ENCODE measurements around the gene AGRN.
"Not testable (repeated sequence)": the region's sequence is repeated elsewhere in the genome, so short reads cannot be mapped to it uniquely, and the experiment has no call there.

Gene AGRN

GRCh38 chr1:1093610-1093943 lies 73.7 kb downstream of the AGRN start:
- Histone ChIP-seq H3K9me3 (ENCODE audit: low read length) (no peaks in the 10 kb centered on the region), H3K4me3 (ENCODE audit: low read depth in 1 of 2, low read length in 2 of 2) (no peak overlapping the region), H3K36me3 (ENCODE audit: insufficient read depth, low read length) (no peaks in the 10 kb centered on the region), H3K27ac (ENCODE audit: low read depth, low read length) (no peak overlapping the region), H3K27me3 (ENCODE audit: control insufficient read depth in 1 of 2, insufficient read depth in 2 of 2, low read length in 2 of 2) (no peaks in the 10 kb centered on the region), H3K9ac (ENCODE audit: low read length) (no peak overlapping the region), H3K4me1 (ENCODE audit: insufficient read depth, low read length) (no peaks in the 10 kb centered on the region)

- H3K27me3 ChIP-seq (ENCODE audit: control insufficient read depth in 1 of 2, insufficient read depth in 2 of 2, low read length in 2 of 2), result no peaks in the 10 kb centered on the region
- no peaks in the 10 kb centered on the region for H3K9me3 ChIP-seq (ENCODE audit: low read length)
- no peaks in the 10 kb centered on the region for H3K4me1 ChIP-seq (ENCODE audit: insufficient read depth, low read length)
- no peak overlapping the region for H3K9ac ChIP-seq (ENCODE audit: low read length)
- no peak overlapping the region for H3K27ac ChIP-seq (ENCODE audit: low read depth, low read length)
- no peaks in the 10 kb centered on the region for H3K36me3 ChIP-seq (ENCODE audit: insufficient read depth, low read length)
- no peak overlapping the region for H3K4me3 ChIP-seq (ENCODE audit: low read depth in 1 of 2, low read length in 2 of 2)
These were observed 75.1 kb downstream of the AGRN start for GRCh38 chr1:1094981-1095380.

GRCh38 chr1:1096136-1096535 lies 76.2 kb downstream of the AGRN start:
- not testable (repeated sequence) for H3K4me1 ChIP-seq (ENCODE audit: insufficient read depth, low read length); H3K27ac ChIP-seq (ENCODE audit: low read depth, low read length); H3K9ac ChIP-seq (ENCODE audit: low read length); H3K9me3 ChIP-seq (ENCODE audit: low read length); H3K36me3 ChIP-seq (ENCODE audit: insufficient read depth, low read length); H3K27me3 ChIP-seq (ENCODE audit: control insufficient read depth in 1 of 2, insufficient read depth in 2 of 2, low read length in 2 of 2); H3K4me3 ChIP-seq (ENCODE audit: low read depth in 1 of 2, low read length in 2 of 2)

GRCh38 chr1:1098681-1099421 lies 78.9 kb downstream of the AGRN start:
- no peaks in the 10 kb centered on the region for H3K9me3 ChIP-seq (ENCODE audit: low read length)
- H3K4me3 ChIP-seq (ENCODE audit: low read depth in 1 of 2, low read length in 2 of 2), result no peak overlapping the region
- H3K9ac ChIP-seq (ENCODE audit: low read length), result no peak overlapping the region
- no peaks in the 10 kb centered on the region for H3K36me3 ChIP-seq (ENCODE audit: insufficient read depth, low read length)
- H3K4me1 ChIP-seq (ENCODE audit: insufficient read depth, low read length), result no peaks in the 10 kb centered on the region
- H3K27me3 ChIP-seq (ENCODE audit: control insufficient read depth in 1 of 2, insufficient read depth in 2 of 2, low read length in 2 of 2), result no peaks in the 10 kb centered on the region
- H3K27ac ChIP-seq (ENCODE audit: low read depth, low read length), result no peak overlapping the region

- H3K9me3 ChIP-seq (ENCODE audit: low read length), result no peaks in the 10 kb centered on the region
- no peaks in the 10 kb centered on the region for H3K27me3 ChIP-seq (ENCODE audit: control insufficient read depth in 1 of 2, insufficient read depth in 2 of 2, low read length in 2 of 2)
- no peak overlapping the region for H3K9ac ChIP-seq (ENCODE audit: low read length)
- H3K4me1 ChIP-seq (ENCODE audit: insufficient read depth, low read length), result no peaks in the 10 kb centered on the region
- no peaks in the 10 kb centered on the region for H3K36me3 ChIP-seq (ENCODE audit: insufficient read depth, low read length)
- no peak overlapping the region for H3K27ac ChIP-seq (ENCODE audit: low read depth, low read length)
- no peak overlapping the region for H3K4me3 ChIP-seq (ENCODE audit: low read depth in 1 of 2, low read length in 2 of 2)
These were observed 79.7 kb downstream of the AGRN start for GRCh38 chr1:1099506-1100183.

GRCh38 chr1:1100296-1100695 lies 80.4 kb downstream of the AGRN start:
- Histone ChIP-seq H3K27ac (ENCODE audit: low read depth, low read length) (no peak overlapping the region), H3K4me3 (ENCODE audit: low read depth in 1 of 2, low read length in 2 of 2) (no peak overlapping the region), H3K4me1 (ENCODE audit: insufficient read depth, low read length) (no peaks in the 10 kb centered on the region), H3K9ac (ENCODE audit: low read length) (no peak overlapping the region), H3K9me3 (ENCODE audit: low read length) (no peaks in the 10 kb centered on the region), H3K36me3 (ENCODE audit: insufficient read depth, low read length) (no peaks in the 10 kb centered on the region), H3K27me3 (ENCODE audit: control insufficient read depth in 1 of 2, insufficient read depth in 2 of 2, low read length in 2 of 2) (no peaks in the 10 kb centered on the region)

- H3K36me3 ChIP-seq (ENCODE audit: insufficient read depth, low read length), result no peaks in the 10 kb centered on the region
- H3K9me3 ChIP-seq (ENCODE audit: low read length), result no peaks in the 10 kb centered on the region
- H3K27ac ChIP-seq (ENCODE audit: low read depth, low read length), result no peak overlapping the region
- no peak overlapping the region for H3K9ac ChIP-seq (ENCODE audit: low read length)
- no peak overlapping the region for H3K4me3 ChIP-seq (ENCODE audit: low read depth in 1 of 2, low read length in 2 of 2)
- H3K4me1 ChIP-seq (ENCODE audit: insufficient read depth, low read length), result no peaks in the 10 kb centered on the region
- no peaks in the 10 kb centered on the region for H3K27me3 ChIP-seq (ENCODE audit: control insufficient read depth in 1 of 2, insufficient read depth in 2 of 2, low read length in 2 of 2)
These were observed 81.6 kb downstream of the AGRN start for GRCh38 chr1:1101503-1101902.

GRCh38 chr1:1104152-1104551 lies 84.2 kb downstream of the AGRN start:
- not testable (repeated sequence) for H3K27ac ChIP-seq (ENCODE audit: low read depth, low read length); H3K4me3 ChIP-seq (ENCODE audit: low read depth in 1 of 2, low read length in 2 of 2); H3K9ac ChIP-seq (ENCODE audit: low read length); H3K27me3 ChIP-seq (ENCODE audit: control insufficient read depth in 1 of 2, insufficient read depth in 2 of 2, low read length in 2 of 2); H3K36me3 ChIP-seq (ENCODE audit: insufficient read depth, low read length); H3K9me3 ChIP-seq (ENCODE audit: low read length); H3K4me1 ChIP-seq (ENCODE audit: insufficient read depth, low read length)

Measured in muscle layer of colon (tissue), 2 donors.